GM18873 (cell line): Measurements from ENCODE around the gene NAGPA.
A peak's percentile ranks its signal among the peaks of the same experiment; 100 is the strongest.
"Not testable (repeated sequence)": the region's sequence is repeated elsewhere in the genome, so short reads cannot be mapped to it uniquely, and the experiment has no call there.

Experiments used
- ATAC-seq: cut with Tn5 transposase; IDR thresholded peaks from one replicate; pipeline ENCODE4 v1.9.1; 2021; ENCODE audit warnings: mild to moderate bottlenecking, moderate library complexity, moderate number of reproducible peaks; ENCODE audit not compliant: unreplicated experiment, low FRiP score

NAGPA gene

GRCh38 chr16:5062051-5062450 is 28.3 kb upstream of the NAGPA start:
- ATAC-seq: no peak

GRCh38 chr16:5060073-5060641 is 26.4 kb upstream of the NAGPA start:
- no peak for ATAC-seq

DNA sequence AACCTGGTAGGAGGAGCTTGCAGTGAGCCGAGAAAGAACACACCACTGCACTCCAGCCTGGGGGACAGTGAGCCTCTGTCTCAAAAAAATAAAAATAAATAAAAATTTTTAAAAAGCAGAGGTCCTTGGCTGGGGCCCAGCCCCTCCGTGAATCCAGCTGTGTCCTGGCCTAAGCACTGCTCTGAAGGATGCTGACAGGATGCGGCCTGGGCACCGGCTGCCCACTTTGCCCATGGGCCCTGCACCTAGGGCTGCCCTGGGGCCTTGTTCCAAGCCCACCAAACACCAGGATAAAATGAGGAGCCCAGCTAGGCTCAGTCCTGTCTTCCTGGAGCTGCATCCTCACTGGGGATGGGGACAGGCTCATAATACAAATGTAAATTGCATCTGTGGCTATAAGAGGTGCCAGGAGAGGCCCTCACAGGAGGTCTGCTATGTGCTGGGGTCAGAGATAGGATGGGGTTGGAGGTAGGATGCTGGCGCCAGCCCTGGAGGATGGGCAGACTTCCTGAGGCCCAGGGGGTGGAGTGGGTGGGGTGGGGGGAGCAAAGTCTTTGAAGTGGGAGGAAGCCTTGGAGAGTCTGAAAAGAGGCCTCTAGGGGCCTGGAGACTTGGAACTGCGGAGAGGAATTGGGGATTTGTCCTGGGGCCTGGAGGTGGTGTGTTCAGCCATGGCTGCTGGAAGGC is 25.8 kb upstream of the NAGPA start:
- ATAC-seq: no peak

DNA sequence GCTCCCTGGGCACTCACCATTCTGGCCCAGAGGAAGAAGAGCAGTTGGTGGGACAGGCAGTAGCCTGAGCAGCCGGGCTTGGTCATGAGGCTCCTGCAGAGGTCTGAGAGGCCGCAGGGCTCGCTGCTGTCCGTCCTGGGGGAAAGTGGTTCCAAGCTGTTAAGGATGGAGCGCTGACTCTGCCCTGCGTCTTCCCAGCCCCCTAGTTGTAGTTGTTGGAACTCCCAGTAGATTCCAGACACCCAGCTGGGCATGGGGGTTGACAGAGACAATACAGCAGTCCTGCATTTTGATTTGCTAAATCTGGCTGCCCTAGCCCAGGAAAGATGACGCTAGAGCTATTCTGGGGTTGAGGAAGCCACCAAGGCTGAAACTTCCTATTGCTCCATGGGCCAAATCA is 24.7 kb upstream of the NAGPA start:
- no peak for ATAC-seq

- ATAC-seq: no peak
These were observed 22.6 kb upstream of the NAGPA start for GRCh38 chr16:5056352-5056751.

- ATAC-seq: no peak
These were observed 21.4 kb upstream of the NAGPA start for GRCh38 chr16:5054876-5055865.

DNA sequence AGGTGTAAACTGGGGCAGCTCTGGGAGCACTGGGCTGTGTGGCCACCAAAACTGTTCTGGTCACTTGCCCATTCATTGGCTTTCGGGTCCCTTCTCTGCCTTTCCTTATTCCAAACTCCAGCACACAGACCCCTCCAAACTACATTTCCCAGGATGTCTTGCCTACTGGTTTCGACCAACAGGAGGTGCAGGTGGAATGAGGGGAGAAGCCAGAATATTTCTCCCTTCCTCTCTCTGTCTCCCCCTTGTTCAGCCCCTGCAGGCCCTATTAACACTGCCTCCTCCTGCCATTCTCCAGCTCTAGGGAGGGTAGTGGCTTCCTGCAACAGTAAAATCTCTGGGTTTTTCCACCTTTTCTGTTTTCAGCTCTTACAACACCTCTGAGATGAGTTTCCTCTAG is 13.2 kb upstream of the NAGPA start:
- ATAC-seq: no peak

- no peak for ATAC-seq
These were observed 11.9 kb upstream of the NAGPA start for GRCh38 chr16:5045499-5046115.

DNA sequence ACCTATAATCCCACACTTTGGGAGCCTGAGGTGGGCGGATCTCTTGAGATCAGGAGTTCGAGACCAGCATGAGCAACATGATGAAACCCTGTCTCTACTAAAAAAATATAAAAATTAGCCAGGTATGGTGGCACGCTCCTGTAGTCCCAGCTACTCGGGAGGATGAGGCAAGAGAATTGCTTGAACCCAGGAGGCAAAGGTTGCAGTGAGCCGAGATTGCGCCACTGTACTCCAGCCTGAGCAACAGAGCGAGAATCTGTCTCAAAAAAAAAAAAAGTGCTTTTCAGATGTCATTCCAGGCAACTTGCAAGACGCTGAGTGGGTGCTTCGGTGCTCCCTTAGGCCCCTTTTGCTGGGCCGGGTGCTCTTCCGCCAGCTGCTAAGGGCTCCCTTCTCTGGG is 10.8 kb upstream of the NAGPA start:
- not testable (repeated sequence) for ATAC-seq

DNA sequence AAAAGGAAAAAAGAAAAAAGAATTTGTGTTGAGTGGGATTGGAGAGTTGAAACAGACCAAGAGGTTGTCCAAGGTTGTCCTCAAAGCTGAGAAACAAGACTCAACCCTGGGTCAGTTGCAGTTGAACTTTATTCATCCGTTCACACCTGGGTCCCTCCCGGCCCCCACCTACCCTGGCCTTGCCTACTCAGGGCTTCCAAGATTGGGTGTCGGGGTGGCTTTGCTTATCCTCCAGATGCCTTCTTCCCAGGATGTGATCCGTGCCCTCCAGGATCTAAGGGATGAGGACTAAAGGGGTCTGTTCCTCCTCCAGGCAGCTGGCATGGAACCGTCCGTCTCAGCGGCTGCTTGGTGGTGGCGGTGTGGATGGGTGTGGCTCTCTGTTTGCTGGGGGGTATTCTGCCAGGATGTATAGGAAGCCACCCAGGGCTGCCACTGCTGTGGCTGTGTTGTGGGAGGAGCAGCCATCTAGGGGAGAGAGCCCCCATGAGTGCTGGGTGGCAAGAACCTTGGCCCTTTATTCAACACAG is 10.3 kb upstream of the NAGPA start:
- ATAC-seq: no peak

- no peak for ATAC-seq
These were observed 8.9 kb upstream of the NAGPA start for GRCh38 chr16:5042574-5043171.

GRCh38 chr16:5041600-5042133 is 7.9 kb upstream of the NAGPA start:
- peak; percentile 53 for ATAC-seq

- no peak for ATAC-seq
These were observed 6.7 kb upstream of the NAGPA start for GRCh38 chr16:5040451-5040850.

DNA sequence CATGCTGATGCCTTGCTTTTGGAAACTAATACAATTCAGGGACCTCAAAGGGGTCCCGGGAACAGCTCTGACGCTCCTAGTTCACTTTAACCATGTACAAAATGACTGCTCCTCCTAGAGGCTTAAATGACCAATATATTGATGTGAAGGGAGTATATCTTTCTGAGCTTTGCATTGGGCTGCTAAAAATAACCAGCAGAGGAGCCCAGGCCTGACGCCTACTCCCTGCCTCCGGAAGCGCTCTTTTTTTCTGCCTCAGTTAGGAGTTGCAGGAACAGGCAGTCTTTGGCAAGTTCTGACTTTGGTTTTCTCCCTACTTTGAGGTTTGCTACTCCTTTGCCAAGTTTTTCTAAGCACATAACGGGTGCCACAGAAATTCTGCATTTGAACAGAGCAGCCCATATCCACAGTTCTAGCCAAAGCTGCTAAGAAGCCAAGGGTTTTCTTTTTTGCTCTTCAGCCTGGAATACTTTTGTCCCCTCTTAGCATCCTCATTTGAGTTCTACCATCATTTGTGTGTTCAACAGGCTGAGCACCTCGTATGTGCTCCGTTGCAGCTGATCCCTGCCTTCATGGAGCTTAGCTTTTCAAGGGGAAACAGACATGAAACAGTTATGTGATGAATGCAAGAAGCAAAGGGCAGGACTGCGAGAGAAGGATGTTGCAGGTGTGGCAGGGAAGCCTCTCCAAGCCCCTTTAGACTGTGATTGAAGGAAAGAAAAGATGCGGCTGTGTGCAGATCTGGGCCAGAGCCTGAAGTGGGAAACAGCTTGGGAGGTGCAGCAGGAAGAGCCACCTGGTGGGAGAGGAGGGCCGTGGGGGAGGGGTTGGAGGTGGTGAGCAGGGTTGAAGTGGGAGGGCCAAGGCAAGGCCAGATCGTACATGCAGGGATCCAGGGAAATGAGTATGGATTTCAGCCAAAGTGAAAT is 2.8 kb upstream of the NAGPA start:
- ATAC-seq: no peak

GRCh38 chr16:5035909-5036227 is 2.1 kb upstream of the NAGPA start:
- no peak for ATAC-seq

- no peak for ATAC-seq
These were observed 410 bp upstream of the NAGPA start for GRCh38 chr16:5034167-5034523.

DNA sequence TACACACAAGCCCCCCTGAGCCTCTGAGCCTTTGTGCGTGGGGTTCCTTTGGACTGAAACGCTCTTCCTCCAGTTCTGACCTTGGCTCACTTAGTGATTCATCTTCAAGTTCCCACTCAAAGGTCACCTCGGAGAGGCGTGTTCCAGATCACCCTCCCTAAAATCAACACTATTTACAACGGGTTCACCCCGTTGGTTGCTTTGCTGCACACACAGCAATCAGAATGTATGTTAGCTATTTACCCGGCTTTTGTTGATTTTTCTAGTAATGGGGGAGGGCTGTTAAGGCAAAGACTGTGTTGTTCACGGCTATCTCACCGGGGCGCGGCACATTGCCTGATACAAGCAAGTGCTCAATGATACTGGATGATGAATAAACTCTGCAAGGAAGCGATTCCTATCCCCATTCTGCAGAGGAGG is 977 bp downstream of the NAGPA start:
- no peak for ATAC-seq

GRCh38 chr16:5031601-5032000 is 2.1 kb downstream of the NAGPA start:
- no peak for ATAC-seq

DNA sequence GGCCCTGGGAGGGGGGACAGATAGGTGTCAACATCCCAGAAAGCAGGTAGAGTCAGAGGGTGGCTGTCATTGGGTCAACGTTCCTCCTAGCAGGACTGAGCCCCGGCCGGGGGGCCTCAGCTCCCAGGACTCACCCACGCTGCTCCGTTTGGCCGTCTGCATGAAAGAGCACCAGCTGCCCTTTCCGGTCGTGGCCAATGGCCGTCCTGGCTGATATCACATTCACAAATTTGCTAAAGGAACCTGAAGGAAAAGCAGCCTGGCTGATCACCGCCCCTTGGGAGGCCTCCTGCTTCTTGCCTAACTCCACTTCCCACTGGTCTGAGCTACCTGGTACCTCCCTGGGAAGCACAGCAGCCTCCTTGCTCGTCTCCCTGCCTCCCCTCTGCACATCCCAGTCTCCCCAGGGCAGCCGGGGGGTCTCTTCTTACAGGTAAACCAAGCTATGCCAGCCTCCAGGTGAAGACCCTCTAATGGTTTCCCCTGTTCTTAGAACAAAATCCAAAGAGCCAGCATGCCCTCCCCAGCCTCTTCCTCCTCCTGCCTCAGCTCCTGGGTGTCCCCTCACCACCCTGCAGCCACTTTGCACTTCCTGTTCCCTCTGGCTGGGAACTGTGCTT is 3.4 kb downstream of the NAGPA start:
- ATAC-seq: no peak
